DND-41 (cell line): ENCODE data around the gene CYP2A6.
A peak's percentile ranks its signal among the peaks of the same experiment; 100 is the strongest.

ENCODE experiments used
- EZH2 ChIP-seq: IDR thresholded peaks from 3 replicates; pipeline ENCODE4 v1.6.1; 2012; ENCODE audit warnings: borderline replicate concordance, low read depth, mild to moderate bottlenecking, moderate library complexity, low read length, inconsistent platforms; ENCODE audit not compliant: severe bottlenecking
- TF ChIP-seq, protein P1 (sequence below): IDR thresholded peaks from 2 replicates; pipeline ENCODE4 v1.5.1; 2012; ENCODE audit warnings: borderline replicate concordance, low read length, moderate library complexity, mild to moderate bottlenecking; ENCODE audit not compliant: poor library complexity, severe bottlenecking; ENCODE audit errors: extremely low read depth

DNA sequence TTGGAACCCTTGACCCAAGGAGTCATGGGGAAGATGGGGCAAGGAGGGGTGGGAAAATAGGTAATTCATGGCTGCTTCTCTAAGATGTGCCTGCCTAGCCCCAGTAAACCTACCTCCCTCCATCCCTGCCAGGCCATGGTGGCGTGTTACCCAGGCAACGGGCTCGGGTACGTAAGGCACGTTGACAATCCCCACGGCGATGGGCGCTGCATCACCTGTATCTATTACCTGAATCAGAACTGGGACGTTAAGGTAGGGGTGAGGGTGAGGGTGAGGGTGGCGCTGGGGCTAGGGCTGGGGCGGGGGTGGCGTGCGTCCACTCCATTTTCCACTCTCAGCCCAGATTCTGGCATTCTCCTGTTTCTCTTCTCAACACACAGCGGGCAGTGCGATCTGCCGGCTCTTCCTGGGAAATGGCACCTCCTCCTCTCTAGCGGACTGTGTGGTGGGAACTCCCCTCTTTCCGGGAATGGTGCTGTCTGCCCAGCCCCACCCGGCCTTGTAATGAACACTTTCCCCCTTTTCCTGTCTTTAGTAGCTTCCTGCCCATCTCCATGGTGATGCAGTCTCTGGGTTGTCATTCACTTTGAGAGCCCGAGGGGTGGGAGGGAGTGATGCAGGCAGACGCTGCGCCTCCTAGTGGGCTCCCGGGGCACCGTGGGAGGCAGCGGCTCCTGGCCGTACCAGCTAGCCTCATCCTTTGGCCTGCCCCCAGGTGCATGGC, 43.7 kb downstream of the CYP2A6 start:
- TF ChIP-seq, protein P1, sequence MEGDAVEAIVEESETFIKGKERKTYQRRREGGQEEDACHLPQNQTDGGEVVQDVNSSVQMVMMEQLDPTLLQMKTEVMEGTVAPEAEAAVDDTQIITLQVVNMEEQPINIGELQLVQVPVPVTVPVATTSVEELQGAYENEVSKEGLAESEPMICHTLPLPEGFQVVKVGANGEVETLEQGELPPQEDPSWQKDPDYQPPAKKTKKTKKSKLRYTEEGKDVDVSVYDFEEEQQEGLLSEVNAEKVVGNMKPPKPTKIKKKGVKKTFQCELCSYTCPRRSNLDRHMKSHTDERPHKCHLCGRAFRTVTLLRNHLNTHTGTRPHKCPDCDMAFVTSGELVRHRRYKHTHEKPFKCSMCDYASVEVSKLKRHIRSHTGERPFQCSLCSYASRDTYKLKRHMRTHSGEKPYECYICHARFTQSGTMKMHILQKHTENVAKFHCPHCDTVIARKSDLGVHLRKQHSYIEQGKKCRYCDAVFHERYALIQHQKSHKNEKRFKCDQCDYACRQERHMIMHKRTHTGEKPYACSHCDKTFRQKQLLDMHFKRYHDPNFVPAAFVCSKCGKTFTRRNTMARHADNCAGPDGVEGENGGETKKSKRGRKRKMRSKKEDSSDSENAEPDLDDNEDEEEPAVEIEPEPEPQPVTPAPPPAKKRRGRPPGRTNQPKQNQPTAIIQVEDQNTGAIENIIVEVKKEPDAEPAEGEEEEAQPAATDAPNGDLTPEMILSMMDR, result peak; percentile 68
- no peak for TF ChIP-seq EZH2
